GM12878 (cell line): Measurements from ENCODE around the gene NLRC5. TPM values are rescaled to one million over a fixed set of nuclear protein-coding genes. Genes with fewer than 3 reads are reported as not detected.

Source experiments
- ATAC-seq: fragments of 200-7000 bp; cut with Tn5 transposase; 3 replicates; pipeline ENCODE4 v1.9.1; 2020; ENCODE audit warnings: mild to moderate bottlenecking, moderate library complexity
- BruUV-seq: library from RNA; stranded (reverse); fragments of 400-500 nt; replicated peaks from 2 replicates; lab custom pipeline; 2021; lab: Mats Ljungman, UMichigan
- CTCF ChIA-PET: fragments of 300-600 bp; sonication (Branson Sonifier 250); formaldehyde crosslinking; extraction: SDS; loops from one replicate; lab custom pipeline; 2021; ENCODE audit warnings: inconsistent platforms; lab: Yijun Ruan, JAX
- POLR2A ChIA-PET: fragments of 350-600 bp; formaldehyde crosslinking; extraction: SDS; loops from one replicate; lab custom pipeline; 2021; ENCODE audit warnings: inconsistent platforms; lab: Charles Lee
- RAD21 ChIA-PET: fragments of 300-600 bp; sonication (Branson Sonifier 250); formaldehyde crosslinking; loops from one replicate; lab custom pipeline; 2023; ENCODE audit warnings: antibody characterized with exemption; ENCODE audit not compliant: unreplicated experiment; lab: Charles Lee
- SMC1A ChIA-PET: fragments of 300-600 bp; sonication (Branson Sonifier 250); formaldehyde crosslinking; loops from one replicate; lab custom pipeline; 2023; ENCODE audit not compliant: unreplicated experiment, uncharacterized antibody; lab: Charles Lee
- DNase-seq: peaks from one replicate; pipeline ENCODE4 v3.0.0-alpha.2; 2011; ENCODE audit warnings: low read depth, low spot score
- FAIRE-seq: peaks from 3 replicates; lab custom pipeline; 2011; peaks lifted over from hg19 to GRCh38; lab: Jason Lieb, UNC
- H2AFZ ChIP-seq: 2 replicates; pipeline ENCODE4 v1.6.0; 2011; ENCODE audit warnings: low read depth, low read length, control low read depth; ENCODE audit not compliant: control insufficient read depth
- H3K27ac ChIP-seq: 2 replicates; pipeline ENCODE4 v1.5.1; 2011; ENCODE audit warnings: control low read depth; ENCODE audit not compliant: control insufficient read depth, insufficient read depth
- H3K27me3 ChIP-seq, 2 experiments: replicated peaks in 1 of 2; 2 replicates each; pipeline versions ENCODE4 v1.6.0 to v1.6.1; 2011; ENCODE audit warnings: low read length in 1 of 2; ENCODE audit not compliant: control insufficient read depth in 2 of 2, insufficient read depth in 2 of 2
- H3K36me3 ChIP-seq, 2 experiments: 2 replicates each; pipeline ENCODE4 v1.5.1; 2011; ENCODE audit warnings: low read length in 1 of 2; ENCODE audit not compliant: control insufficient read depth in 2 of 2, insufficient read depth in 2 of 2
- H3K4me1 ChIP-seq: 2 replicates; pipeline ENCODE4 v1.6.1; 2011; ENCODE audit warnings: mild to moderate bottlenecking, low read length, moderate library complexity, mixed read lengths; ENCODE audit not compliant: control insufficient read depth, insufficient read depth
- H3K4me2 ChIP-seq: 2 replicates; pipeline ENCODE4 v1.6.0; 2011; ENCODE audit warnings: control low read depth; ENCODE audit not compliant: control insufficient read depth, insufficient read depth
- H3K4me3 ChIP-seq: fragments of 200-600 bp; sonication (generic); 2 replicates; pipeline ENCODE4 v1.5.1; 2016
- H3K79me2 ChIP-seq: 2 replicates; pipeline ENCODE4 v1.6.0; 2011; ENCODE audit warnings: low read length; ENCODE audit not compliant: control insufficient read depth, insufficient read depth
- H3K9ac ChIP-seq: 2 replicates; pipeline ENCODE4 v1.8.0; 2011; ENCODE audit warnings: low read length, control low read depth, mixed read lengths; ENCODE audit not compliant: control insufficient read depth, insufficient read depth
- H3K9me3 ChIP-seq: replicated peaks from 3 replicates; pipeline ENCODE4 v1.5.1; 2011; ENCODE audit warnings: mild to moderate bottlenecking, low read length; ENCODE audit not compliant: control insufficient read depth, insufficient read depth
- H4K20me1 ChIP-seq: 2 replicates; pipeline ENCODE4 v1.6.0; 2011; ENCODE audit not compliant: control insufficient read depth, insufficient read depth
- CREB1 ChIP-seq: IDR thresholded peaks from 2 replicates; pipeline ENCODE4 v1.6.1; 2012; ENCODE audit warnings: low read depth, mild to moderate bottlenecking, inconsistent platforms
- EED ChIP-seq: sonication (generic); IDR thresholded peaks from 2 replicates; pipeline ENCODE4 v1.6.1; 2016; ENCODE audit warnings: antibody characterized with exemption, low read depth
- IKZF2 ChIP-seq, 2 experiments: fragments of 450-650 bp; IDR thresholded peaks; 2 replicates each; pipeline ENCODE4 v1.6.1; 2017; ENCODE audit warnings: mild to moderate bottlenecking in 2 of 2, moderate library complexity in 2 of 2
- RBBP5 ChIP-seq: fragments of 200-600 bp; sonication (generic); conservative IDR thresholded peaks from 2 replicates; pipeline ENCODE4 v1.6.1; 2016
- WGBS: methylation state at CpG from one replicate; pipeline ENCODE4 v1.1.6; 2016; ENCODE audit warnings: low lambda C conversion rate; ENCODE audit not compliant: insufficient replicate concordance, insufficient coverage; ENCODE audit errors: missing lambda C conversion rate; 5-methylcytosine and 5-hydroxymethylcytosine counted together
- in situ Hi-C: fragments of 300-500 bp; cut with MboI; formaldehyde crosslinking; loops from 9 replicates; pipeline ENCODE4 v1.14.3; 2018; ENCODE audit warnings: mixed read lengths
- intact Hi-C: fragments of 100-400 bp; cut with micrococcal nuclease; formaldehyde crosslinking; loops from one replicate; pipeline ENCODE4 v1.14.2; 2022; ENCODE audit not compliant: unreplicated experiment
- polyA plus RNA-seq, 11 experiments: library from polyadenylated mRNA; depleted of rRNA in 4 of 11; unstranded in 6 of 11; stranded (reverse) in 5 of 11; fragments of >200 nt; fragmentation: Nextera tagmentation in 4 of 11; fragmentation: Illumina TruSeq in 1 of 11; extraction: Ambion mirVana in 4 of 11; extraction: Trizol in 1 of 11; gene quantifications; 1 replicate in 1 of 11; 2 replicates in 10 of 11; pipeline versions ENCODE4 v1.2.1 to v1.2.3, GENCODE V29; 2011 to 2016; ENCODE audit warnings: inconsistent platforms in 2 of 11, missing spikeins in 2 of 11, low read depth in 1 of 11
- total RNA-seq, 4 experiments: library from RNA; depleted of rRNA in 3 of 4; stranded (reverse); fragments of >200 nt in 3 of 4; fragmentation: Illumina TruSeq in 1 of 4; extraction: Trizol in 1 of 4; gene quantifications; 2 replicates each; pipeline versions ENCODE4 v1.2.1 to v1.2.3, GENCODE V29; 2013 to 2021
- TF ChIP-seq, protein P1 (sequence below): fragments of 450-650 bp; formaldehyde crosslinking; IDR thresholded peaks from 2 replicates; pipeline ENCODE4 v1.5.0; 2022; ENCODE audit warnings: mild to moderate bottlenecking, missing genetic modification characterization
- TF ChIP-seq, protein P2 (sequence below), 3 experiments: IDR thresholded peaks in 2 of 3; conservative IDR thresholded peaks in 1 of 3; 2 replicates each; pipeline ENCODE4 v1.5.1; 2011; ENCODE audit warnings: low read depth in 3 of 3, low read length in 3 of 3, mild to moderate bottlenecking in 3 of 3, control low read depth in 2 of 3, moderate library complexity in 2 of 3, inconsistent platforms in 1 of 3, mixed read lengths in 1 of 3; ENCODE audit not compliant: control insufficient read depth in 2 of 3, insufficient read depth in 1 of 3; ENCODE audit errors: extremely low read depth in 1 of 3
- TF ChIP-seq, protein P3 (sequence below): IDR thresholded peaks from 2 replicates; pipeline ENCODE4 v1.6.1; 2012; ENCODE audit warnings: improper control_type of control experiment, low read depth, low read length; ENCODE audit not compliant: insufficient replicate concordance

The NLRC5 gene
- total and polyA plus RNA-seq, 10 of the 15 experiments (the other 5 are each of a cell fraction or from before 2014, with no cell fraction given) = 13.1 to 105 (median 57.3) TPM

DNA sequence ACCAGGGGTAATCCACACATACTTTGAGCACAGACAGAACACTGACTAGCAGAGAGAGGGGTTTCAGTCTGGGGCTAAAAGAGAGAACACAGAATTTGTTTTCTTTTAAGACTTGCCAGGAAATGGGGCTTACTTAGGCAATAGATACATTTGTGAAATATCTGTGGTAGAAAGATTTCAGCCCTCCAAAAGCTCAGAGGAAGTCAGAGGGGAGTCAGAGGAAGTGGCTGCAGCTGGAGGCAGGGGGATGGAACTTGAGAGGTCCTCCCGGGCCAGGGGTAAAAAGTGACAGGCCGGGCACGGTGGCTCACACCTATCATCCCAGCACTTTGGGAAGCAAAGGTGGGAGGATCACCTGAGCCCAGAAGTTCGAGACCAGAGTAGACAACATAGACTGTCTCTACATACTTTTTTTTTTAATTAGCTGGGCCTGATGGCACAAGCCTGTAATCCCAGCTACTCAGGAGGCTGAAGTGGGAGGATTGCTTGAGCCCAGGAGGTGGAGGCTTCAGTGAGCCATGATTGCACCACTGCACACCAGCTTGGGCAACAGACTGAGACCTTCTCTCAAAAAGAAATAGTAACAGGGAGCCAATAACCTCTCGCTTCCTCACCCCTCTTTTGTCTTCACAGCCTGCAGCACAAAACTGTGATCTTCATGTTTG is 49.9 kb downstream of the NLRC5 start:
- in situ Hi-C loops = no loop called here
- intact Hi-C loops = no loop called here
- ChIA-PET CTCF (interaction anchor here (1.2 to 7.8 kb wide), 9 partner anchors 12 to 241 kb away, joined by 3 to 155 read pairs (median 6); partner anchors contain the start of gene CETP), POLR2A (interaction anchor here (1.0 to 6.0 kb wide), 9 partner anchors 12 to 73 kb away, joined by 3 to 104 read pairs (median 8); partner anchors contain the start of gene NLRC5), RAD21 (interaction anchor here (0.6 to 6.0 kb wide), 10 partner anchors 16 to 96 kb away, joined by 3 to 108 read pairs (median 26); partner anchors contain the start of gene NLRC5), SMC1A (interaction anchor here (0.8 to 6.8 kb wide), 12 partner anchors 16 to 74 kb away, joined by 3 to 111 read pairs (median 12); partner anchors contain the start of gene NLRC5)
- Histone ChIP-seq H3K79me2 (peaks cover 1% of the 10 kb centered on the region; the same call in 1 of the 2 replicates), H4K20me1 (no peaks in the 10 kb centered on the region), H3K4me1 (peaks cover 62% of the 10 kb centered on the region), H3K36me3 (peaks cover 7 to 12% of the 10 kb centered on the region in 2 experiments), H3K4me2 (peak overlapping the region; percentile 64), H3K9me3 (no peaks in the 10 kb centered on the region; the same call in 2 of the 3 replicates), H3K27me3 (no peaks in the 10 kb centered on the region), H3K27ac (peak overlapping the region; percentile 78), H3K9ac (peak overlapping the region; percentile 36; the same call in 1 of the 2 replicates), H3K4me3 (no peak overlapping the region), H2AFZ (no peak overlapping the region)
- FAIRE-seq (peak; percentile 68), DNase-seq (peak; percentile 65), ATAC-seq (peak; percentile 11)
- WGBS = 0% methylated on average over 5 of the region's 5 CpGs
- BruUV-seq = no TSS peak
- TF ChIP-seq EED (peak; percentile 27; the same call in 1 of the 2 replicates), IKZF2 (IDR thresholded peaks at IDR 0.05) (peak in 1 of 2 experiments; percentile 23; a peak in 1 of 4 replicates), RBBP5 (no peak), CREB1 (no peak)
- TF ChIP-seq, protein P1, sequence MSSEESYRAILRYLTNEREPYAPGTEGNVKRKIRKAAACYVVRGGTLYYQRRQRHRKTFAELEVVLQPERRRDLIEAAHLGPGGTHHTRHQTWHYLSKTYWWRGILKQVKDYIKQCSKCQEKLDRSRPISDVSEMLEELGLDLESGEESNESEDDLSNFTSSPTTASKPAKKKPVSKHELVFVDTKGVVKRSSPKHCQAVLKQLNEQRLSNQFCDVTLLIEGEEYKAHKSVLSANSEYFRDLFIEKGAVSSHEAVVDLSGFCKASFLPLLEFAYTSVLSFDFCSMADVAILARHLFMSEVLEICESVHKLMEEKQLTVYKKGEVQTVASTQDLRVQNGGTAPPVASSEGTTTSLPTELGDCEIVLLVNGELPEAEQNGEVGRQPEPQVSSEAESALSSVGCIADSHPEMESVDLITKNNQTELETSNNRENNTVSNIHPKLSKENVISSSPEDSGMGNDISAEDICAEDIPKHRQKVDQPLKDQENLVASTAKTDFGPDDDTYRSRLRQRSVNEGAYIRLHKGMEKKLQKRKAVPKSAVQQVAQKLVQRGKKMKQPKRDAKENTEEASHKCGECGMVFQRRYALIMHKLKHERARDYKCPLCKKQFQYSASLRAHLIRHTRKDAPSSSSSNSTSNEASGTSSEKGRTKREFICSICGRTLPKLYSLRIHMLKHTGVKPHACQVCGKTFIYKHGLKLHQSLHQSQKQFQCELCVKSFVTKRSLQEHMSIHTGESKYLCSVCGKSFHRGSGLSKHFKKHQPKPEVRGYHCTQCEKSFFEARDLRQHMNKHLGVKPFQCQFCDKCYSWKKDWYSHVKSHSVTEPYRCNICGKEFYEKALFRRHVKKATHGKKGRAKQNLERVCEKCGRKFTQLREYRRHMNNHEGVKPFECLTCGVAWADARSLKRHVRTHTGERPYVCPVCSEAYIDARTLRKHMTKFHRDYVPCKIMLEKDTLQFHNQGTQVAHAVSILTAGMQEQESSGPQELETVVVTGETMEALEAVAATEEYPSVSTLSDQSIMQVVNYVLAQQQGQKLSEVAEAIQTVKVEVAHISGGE (CRISPR knock-in tag) = no peak
- TF ChIP-seq, protein P2, sequence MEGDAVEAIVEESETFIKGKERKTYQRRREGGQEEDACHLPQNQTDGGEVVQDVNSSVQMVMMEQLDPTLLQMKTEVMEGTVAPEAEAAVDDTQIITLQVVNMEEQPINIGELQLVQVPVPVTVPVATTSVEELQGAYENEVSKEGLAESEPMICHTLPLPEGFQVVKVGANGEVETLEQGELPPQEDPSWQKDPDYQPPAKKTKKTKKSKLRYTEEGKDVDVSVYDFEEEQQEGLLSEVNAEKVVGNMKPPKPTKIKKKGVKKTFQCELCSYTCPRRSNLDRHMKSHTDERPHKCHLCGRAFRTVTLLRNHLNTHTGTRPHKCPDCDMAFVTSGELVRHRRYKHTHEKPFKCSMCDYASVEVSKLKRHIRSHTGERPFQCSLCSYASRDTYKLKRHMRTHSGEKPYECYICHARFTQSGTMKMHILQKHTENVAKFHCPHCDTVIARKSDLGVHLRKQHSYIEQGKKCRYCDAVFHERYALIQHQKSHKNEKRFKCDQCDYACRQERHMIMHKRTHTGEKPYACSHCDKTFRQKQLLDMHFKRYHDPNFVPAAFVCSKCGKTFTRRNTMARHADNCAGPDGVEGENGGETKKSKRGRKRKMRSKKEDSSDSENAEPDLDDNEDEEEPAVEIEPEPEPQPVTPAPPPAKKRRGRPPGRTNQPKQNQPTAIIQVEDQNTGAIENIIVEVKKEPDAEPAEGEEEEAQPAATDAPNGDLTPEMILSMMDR (IDR thresholded peaks at IDR 0.05 in 2 of 3, conservative IDR thresholded peaks at IDR 0.05 in 1 of 3; ENCODE audit: control insufficient read depth in 2 of 3, extremely low read depth in 1 of 3, insufficient read depth in 1 of 3, low read depth in 3 of 3, low read length in 3 of 3) = no peak
- TF ChIP-seq, protein P3, sequence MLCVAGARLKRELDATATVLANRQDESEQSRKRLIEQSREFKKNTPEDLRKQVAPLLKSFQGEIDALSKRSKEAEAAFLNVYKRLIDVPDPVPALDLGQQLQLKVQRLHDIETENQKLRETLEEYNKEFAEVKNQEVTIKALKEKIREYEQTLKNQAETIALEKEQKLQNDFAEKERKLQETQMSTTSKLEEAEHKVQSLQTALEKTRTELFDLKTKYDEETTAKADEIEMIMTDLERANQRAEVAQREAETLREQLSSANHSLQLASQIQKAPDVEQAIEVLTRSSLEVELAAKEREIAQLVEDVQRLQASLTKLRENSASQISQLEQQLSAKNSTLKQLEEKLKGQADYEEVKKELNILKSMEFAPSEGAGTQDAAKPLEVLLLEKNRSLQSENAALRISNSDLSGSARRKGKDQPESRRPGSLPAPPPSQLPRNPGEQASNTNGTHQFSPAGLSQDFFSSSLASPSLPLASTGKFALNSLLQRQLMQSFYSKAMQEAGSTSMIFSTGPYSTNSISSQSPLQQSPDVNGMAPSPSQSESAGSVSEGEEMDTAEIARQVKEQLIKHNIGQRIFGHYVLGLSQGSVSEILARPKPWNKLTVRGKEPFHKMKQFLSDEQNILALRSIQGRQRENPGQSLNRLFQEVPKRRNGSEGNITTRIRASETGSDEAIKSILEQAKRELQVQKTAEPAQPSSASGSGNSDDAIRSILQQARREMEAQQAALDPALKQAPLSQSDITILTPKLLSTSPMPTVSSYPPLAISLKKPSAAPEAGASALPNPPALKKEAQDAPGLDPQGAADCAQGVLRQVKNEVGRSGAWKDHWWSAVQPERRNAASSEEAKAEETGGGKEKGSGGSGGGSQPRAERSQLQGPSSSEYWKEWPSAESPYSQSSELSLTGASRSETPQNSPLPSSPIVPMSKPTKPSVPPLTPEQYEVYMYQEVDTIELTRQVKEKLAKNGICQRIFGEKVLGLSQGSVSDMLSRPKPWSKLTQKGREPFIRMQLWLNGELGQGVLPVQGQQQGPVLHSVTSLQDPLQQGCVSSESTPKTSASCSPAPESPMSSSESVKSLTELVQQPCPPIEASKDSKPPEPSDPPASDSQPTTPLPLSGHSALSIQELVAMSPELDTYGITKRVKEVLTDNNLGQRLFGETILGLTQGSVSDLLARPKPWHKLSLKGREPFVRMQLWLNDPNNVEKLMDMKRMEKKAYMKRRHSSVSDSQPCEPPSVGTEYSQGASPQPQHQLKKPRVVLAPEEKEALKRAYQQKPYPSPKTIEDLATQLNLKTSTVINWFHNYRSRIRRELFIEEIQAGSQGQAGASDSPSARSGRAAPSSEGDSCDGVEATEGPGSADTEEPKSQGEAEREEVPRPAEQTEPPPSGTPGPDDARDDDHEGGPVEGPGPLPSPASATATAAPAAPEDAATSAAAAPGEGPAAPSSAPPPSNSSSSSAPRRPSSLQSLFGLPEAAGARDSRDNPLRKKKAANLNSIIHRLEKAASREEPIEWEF = peak; percentile 24
